Chondrocyte (in vitro differentiated cells): ENCODE results near the gene ARAP1. TPM values are rescaled to one million over a fixed set of nuclear protein-coding genes. Genes with fewer than 3 reads are reported as not detected.

Source experiments
- DNase-seq: peaks from one replicate; pipeline ENCODE4 v3.0.0; 2021; ENCODE audit warnings: mixed read lengths, low spot score
- H3K27ac Mint-ChIP-seq: one replicate; pipeline ENCODE4 v1.8.0; 2021; ENCODE audit warnings: mild to moderate bottlenecking, moderate library complexity, mixed read lengths; ENCODE audit not compliant: unreplicated experiment
- H3K27me3 Mint-ChIP-seq: 2 replicates; pipeline ENCODE4 v1.8.0; 2021; ENCODE audit warnings: low read depth, mixed read lengths
- H3K36me3 Mint-ChIP-seq: 2 replicates; pipeline ENCODE4 v1.8.0; 2021; ENCODE audit warnings: low read depth, mixed read lengths
- H3K4me1 Mint-ChIP-seq: 2 replicates; pipeline ENCODE4 v1.8.0; 2021; ENCODE audit warnings: low read depth, mild to moderate bottlenecking, mixed read lengths
- H3K4me3 Mint-ChIP-seq: one replicate; pipeline ENCODE4 v1.8.0; 2021; ENCODE audit warnings: mild to moderate bottlenecking, moderate library complexity, mixed read lengths; ENCODE audit not compliant: unreplicated experiment
- H3K9me3 Mint-ChIP-seq: 2 replicates; pipeline ENCODE4 v1.8.0; 2021; ENCODE audit warnings: low read depth, mixed read lengths
- total RNA-seq: library from RNA; stranded (reverse); gene quantifications from 3 replicates; pipeline ENCODE4 v1.2.1, GENCODE V29; 2021
- TF ChIP-seq, protein P1 (sequence below): fragments of 200-600 bp; sonication (generic); IDR thresholded peaks from 2 replicates; pipeline ENCODE4 v1.5.0; 2021; ENCODE audit warnings: antibody characterized with exemption, mild to moderate bottlenecking, moderate library complexity

The ARAP1 gene
- total RNA-seq, 1 donor from 2014 or later = 45.3 TPM

DNA sequence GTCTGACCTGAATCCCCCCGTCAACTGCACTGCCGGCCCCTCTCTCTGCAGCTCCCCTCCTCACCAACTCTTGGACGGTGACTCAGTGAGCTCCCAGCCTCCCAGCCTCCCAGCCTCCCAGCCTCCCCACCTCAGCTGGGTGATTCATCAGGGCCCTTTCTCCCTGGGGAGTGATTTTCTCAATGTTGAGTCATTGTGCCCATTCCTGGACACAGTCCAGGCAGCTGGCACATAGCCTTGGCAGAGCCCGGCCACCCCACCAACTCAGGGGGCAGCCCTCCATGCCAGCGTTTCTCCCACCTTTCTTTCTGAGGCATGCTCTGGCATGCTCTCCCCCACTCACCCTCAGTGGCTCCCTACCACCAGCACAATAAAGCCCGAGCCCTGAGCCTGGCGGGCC is 108.7 kb downstream of the ARAP1 start:
- Mint-ChIP-seq H3K27ac (no peak overlapping the region), H3K27me3 (peaks cover 1% of the 10 kb centered on the region), H3K9me3 (no peaks in the 10 kb centered on the region), H3K36me3 (no peaks in the 10 kb centered on the region), H3K4me1 (peaks cover 12% of the 10 kb centered on the region), H3K4me3 (peak overlapping the region; percentile 34)
- no peak for DNase-seq
- TF ChIP-seq, protein P1, sequence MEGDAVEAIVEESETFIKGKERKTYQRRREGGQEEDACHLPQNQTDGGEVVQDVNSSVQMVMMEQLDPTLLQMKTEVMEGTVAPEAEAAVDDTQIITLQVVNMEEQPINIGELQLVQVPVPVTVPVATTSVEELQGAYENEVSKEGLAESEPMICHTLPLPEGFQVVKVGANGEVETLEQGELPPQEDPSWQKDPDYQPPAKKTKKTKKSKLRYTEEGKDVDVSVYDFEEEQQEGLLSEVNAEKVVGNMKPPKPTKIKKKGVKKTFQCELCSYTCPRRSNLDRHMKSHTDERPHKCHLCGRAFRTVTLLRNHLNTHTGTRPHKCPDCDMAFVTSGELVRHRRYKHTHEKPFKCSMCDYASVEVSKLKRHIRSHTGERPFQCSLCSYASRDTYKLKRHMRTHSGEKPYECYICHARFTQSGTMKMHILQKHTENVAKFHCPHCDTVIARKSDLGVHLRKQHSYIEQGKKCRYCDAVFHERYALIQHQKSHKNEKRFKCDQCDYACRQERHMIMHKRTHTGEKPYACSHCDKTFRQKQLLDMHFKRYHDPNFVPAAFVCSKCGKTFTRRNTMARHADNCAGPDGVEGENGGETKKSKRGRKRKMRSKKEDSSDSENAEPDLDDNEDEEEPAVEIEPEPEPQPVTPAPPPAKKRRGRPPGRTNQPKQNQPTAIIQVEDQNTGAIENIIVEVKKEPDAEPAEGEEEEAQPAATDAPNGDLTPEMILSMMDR = no peak

DNA sequence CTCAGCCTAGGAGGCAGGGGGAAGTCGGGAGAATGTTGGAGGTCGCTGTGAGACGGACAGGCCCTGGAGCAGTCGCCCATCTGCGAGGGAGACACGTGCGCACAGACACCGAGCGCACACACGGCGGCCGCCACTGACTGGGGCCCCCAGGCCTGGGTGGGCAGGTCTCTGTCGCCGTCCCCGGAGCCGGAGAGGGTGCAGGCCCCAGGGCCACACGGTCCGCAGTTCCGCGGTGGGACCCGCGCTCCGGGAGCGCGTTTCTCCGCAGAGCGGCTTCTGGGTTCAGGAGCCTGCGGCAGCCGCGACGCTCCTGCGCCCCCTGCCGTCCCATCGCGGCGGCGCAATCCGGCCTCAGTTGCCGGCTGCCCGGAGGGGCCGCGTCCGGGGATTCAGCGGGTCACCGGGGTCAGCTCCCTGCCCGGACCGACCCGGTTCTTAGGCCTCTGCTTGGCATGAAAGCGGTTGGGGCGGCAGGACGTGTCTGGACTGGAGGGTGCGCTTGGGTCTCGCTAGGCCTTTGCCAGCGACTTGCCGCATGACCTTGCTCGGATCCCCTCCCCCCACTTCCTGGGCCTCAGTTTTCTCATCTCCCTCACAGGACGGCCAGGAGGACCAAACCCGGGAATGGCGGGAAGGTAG is 109.2 kb downstream of the ARAP1 start:
- Mint-ChIP-seq H3K27me3 (peaks cover 4% of the 10 kb centered on the region), H3K4me1 (peaks cover 12% of the 10 kb centered on the region), H3K4me3 (peak overlapping the region; percentile 67), H3K27ac (no peak overlapping the region), H3K9me3 (no peaks in the 10 kb centered on the region), H3K36me3 (no peaks in the 10 kb centered on the region)
- no peak for DNase-seq
- TF ChIP-seq, protein P1 = peak; percentile 99

DNA sequence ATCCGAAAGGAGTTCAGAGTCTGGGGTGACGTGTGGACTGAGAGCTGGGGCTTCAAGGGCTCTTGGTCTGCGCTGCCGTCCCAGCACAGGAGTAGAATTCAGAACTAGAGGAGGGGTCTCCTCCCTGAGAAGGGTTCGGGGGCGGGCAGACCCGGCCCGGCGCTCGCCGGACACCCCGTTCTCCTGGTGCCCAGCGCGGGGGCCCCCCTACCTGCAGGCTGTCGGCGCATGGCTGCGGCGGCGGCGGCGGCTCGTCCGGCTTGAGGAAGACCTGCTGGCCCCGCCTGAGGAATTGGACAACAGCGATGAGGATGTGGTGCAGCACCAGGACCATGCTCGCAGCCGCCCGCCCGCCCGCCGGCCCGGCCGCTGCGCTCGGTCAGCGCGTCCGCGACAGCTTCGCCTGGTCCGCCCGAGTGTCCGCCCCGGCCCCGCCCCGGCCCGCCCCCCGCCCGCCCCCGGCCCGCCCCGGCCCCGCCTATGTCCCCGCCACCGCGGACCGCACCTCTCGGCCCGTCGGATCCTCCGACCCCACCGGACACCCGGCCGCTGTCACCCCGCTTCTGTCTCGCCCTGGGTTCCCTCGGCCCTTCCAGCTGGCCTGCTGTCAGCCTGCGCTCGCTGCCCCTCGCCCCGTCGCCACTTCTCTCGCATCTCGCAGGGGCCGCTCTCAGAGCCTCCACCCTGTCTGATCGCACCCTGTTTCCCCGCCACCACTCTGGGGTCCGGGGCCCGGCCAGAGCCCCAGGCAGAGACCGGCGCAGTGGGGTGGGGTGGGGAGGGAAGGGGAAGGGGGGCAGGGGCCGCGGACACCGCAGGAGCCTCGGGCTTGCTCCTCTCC is 109.9 kb downstream of the ARAP1 start:
- H3K9me3 Mint-ChIP-seq = no peaks in the 10 kb centered on the region
- peak overlapping the region; percentile 67 for H3K4me3 Mint-ChIP-seq
- peaks cover 10% of the 10 kb centered on the region for H3K27me3 Mint-ChIP-seq
- no peak for DNase-seq
- TF ChIP-seq, protein P1 = no peak
- peaks cover 12% of the 10 kb centered on the region for H3K4me1 Mint-ChIP-seq
- no peak overlapping the region for H3K27ac Mint-ChIP-seq
- no peaks in the 10 kb centered on the region for H3K36me3 Mint-ChIP-seq

DNA sequence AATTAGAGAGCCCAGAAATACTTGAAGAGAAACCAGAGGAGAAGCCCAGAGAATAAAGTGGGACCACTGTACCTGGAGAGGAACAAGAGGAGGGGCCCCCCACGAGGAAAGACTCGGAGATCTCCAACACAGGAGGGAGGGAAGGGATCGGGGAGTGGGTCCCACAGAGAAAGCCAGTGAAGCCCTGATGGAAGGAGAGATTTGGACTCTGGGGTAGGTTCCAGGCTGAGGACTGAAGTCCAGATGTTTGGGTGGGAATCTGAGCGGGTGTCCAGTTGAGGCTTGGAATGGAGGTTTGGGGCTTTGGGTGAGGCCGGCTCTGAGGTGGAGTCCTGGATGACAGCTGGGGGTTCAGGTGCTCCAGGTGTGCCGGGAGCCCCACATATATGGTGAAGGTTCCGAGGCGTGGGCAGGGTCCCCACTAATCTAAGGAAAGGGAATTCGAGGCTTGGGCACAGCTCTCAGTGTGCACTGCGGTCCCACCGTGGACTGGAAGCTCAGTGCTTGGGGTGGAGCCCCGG is 110.6 kb downstream of the ARAP1 start:
- Mint-ChIP-seq H3K36me3 (no peaks in the 10 kb centered on the region), H3K27me3 (peaks cover 16% of the 10 kb centered on the region), H3K27ac (no peak overlapping the region), H3K4me3 (peak overlapping the region; percentile 60), H3K9me3 (no peaks in the 10 kb centered on the region), H3K4me1 (peaks cover 12% of the 10 kb centered on the region)
- TF ChIP-seq, protein P1 = no peak
- no peak for DNase-seq
